Memory B cell (primary cell): ENCODE measurements around the gene ENOX1.

Experiments
- ATAC-seq: fragments of 150-1000 bp; cut with Tn5 transposase; 2 replicates; pipeline ENCODE4 v1.10.0; 2021; ENCODE audit warnings: low read depth, mild to moderate bottlenecking, moderate library complexity
- DNase-seq, 2 donors: peaks; one replicate each; pipeline ENCODE4 v3.0.0; 2022; ENCODE audit warnings: low spot score in 2 of 2
- H3K27ac Mint-ChIP-seq: one replicate; pipeline ENCODE4 v1.8.0; 2022; ENCODE audit warnings: mild to moderate bottlenecking, moderate library complexity, mixed read lengths
- H3K27me3 Mint-ChIP-seq: one replicate; pipeline ENCODE4 v1.8.0; 2022; ENCODE audit warnings: mixed read lengths
- H3K36me3 Mint-ChIP-seq: one replicate; pipeline ENCODE4 v1.8.0; 2022; ENCODE audit warnings: mild to moderate bottlenecking, mixed read lengths
- H3K4me1 Mint-ChIP-seq: one replicate; pipeline ENCODE4 v1.8.0; 2022; ENCODE audit warnings: mixed read lengths
- H3K4me3 Mint-ChIP-seq: one replicate; pipeline ENCODE4 v1.8.0; 2022; ENCODE audit warnings: mild to moderate bottlenecking, moderate library complexity, mixed read lengths
- H3K9me3 Mint-ChIP-seq: one replicate; pipeline ENCODE4 v1.8.0; 2022; ENCODE audit warnings: mixed read lengths

The ENOX1 gene

GRCh38 chr13:43390619-43391018 is 396.2 kb downstream of the ENOX1 start:
- ATAC-seq: no peak
- Mint-ChIP-seq H3K4me3 (no peak overlapping the region), H3K4me1 (no peaks in the 10 kb centered on the region), H3K36me3 (no peaks in the 10 kb centered on the region), H3K27ac (no peak overlapping the region), H3K9me3 (no peaks in the 10 kb centered on the region), H3K27me3 (peaks cover 8% of the 10 kb centered on the region)
- no peak for DNase-seq

- ATAC-seq (no peak), DNase-seq (no peak)
- H3K27ac Mint-ChIP-seq: no peak overlapping the region
- no peaks in the 10 kb centered on the region for H3K36me3 Mint-ChIP-seq
- no peaks in the 10 kb centered on the region for H3K4me1 Mint-ChIP-seq
- H3K9me3 Mint-ChIP-seq: no peaks in the 10 kb centered on the region
- H3K27me3 Mint-ChIP-seq: peaks cover 8% of the 10 kb centered on the region
- H3K4me3 Mint-ChIP-seq: no peak overlapping the region
Observed at GRCh38 chr13:43389983-43390382, 396.8 kb downstream of the ENOX1 start.

GRCh38 chr13:43389573-43389972 is 397.2 kb downstream of the ENOX1 start:
- no peaks in the 10 kb centered on the region for H3K4me1 Mint-ChIP-seq
- ATAC-seq (no peak), DNase-seq (no peak)
- H3K36me3 Mint-ChIP-seq: no peaks in the 10 kb centered on the region
- H3K4me3 Mint-ChIP-seq: no peak overlapping the region
- H3K27me3 Mint-ChIP-seq: peaks cover 8% of the 10 kb centered on the region
- H3K9me3 Mint-ChIP-seq: no peaks in the 10 kb centered on the region
- H3K27ac Mint-ChIP-seq: no peak overlapping the region

- H3K4me3 Mint-ChIP-seq: no peak overlapping the region
- no peak overlapping the region for H3K27ac Mint-ChIP-seq
- ATAC-seq: no peak
- DNase-seq: no peak
- H3K9me3 Mint-ChIP-seq: no peaks in the 10 kb centered on the region
- H3K4me1 Mint-ChIP-seq: no peaks in the 10 kb centered on the region
- H3K27me3 Mint-ChIP-seq: peaks cover 13% of the 10 kb centered on the region
- H3K36me3 Mint-ChIP-seq: no peaks in the 10 kb centered on the region
Observed at GRCh38 chr13:43388282-43389034, 398.3 kb downstream of the ENOX1 start.

- H3K27ac Mint-ChIP-seq: no peak overlapping the region
- ATAC-seq (no peak), DNase-seq (no peak)
- H3K4me1 Mint-ChIP-seq: no peaks in the 10 kb centered on the region
- no peak overlapping the region for H3K4me3 Mint-ChIP-seq
- no peaks in the 10 kb centered on the region for H3K36me3 Mint-ChIP-seq
- H3K27me3 Mint-ChIP-seq: peaks cover 11% of the 10 kb centered on the region
- no peaks in the 10 kb centered on the region for H3K9me3 Mint-ChIP-seq
Observed at GRCh38 chr13:43387880-43388279, 398.9 kb downstream of the ENOX1 start.

GRCh38 chr13:43383498-43384165 is 403.1 kb downstream of the ENOX1 start:
- Mint-ChIP-seq H3K36me3 (peaks cover 1% of the 10 kb centered on the region), H3K9me3 (peaks cover 10% of the 10 kb centered on the region), H3K27ac (no peak overlapping the region), H3K4me3 (no peak overlapping the region), H3K27me3 (peaks cover 13% of the 10 kb centered on the region), H3K4me1 (no peaks in the 10 kb centered on the region)
- DNase-seq (no peak), ATAC-seq (no peak)

GRCh38 chr13:43379738-43380137 is 407.0 kb downstream of the ENOX1 start:
- H3K27ac Mint-ChIP-seq: no peak overlapping the region
- H3K27me3 Mint-ChIP-seq: peaks cover 8% of the 10 kb centered on the region
- H3K4me3 Mint-ChIP-seq: no peak overlapping the region
- H3K9me3 Mint-ChIP-seq: peaks cover 10% of the 10 kb centered on the region
- H3K4me1 Mint-ChIP-seq: no peaks in the 10 kb centered on the region
- peaks cover 1% of the 10 kb centered on the region for H3K36me3 Mint-ChIP-seq
- ATAC-seq (no peak), DNase-seq (no peak)

- Mint-ChIP-seq H3K4me3 (no peak overlapping the region), H3K4me1 (no peaks in the 10 kb centered on the region), H3K9me3 (peaks cover 10% of the 10 kb centered on the region), H3K36me3 (peaks cover 1% of the 10 kb centered on the region), H3K27me3 (peaks cover 8% of the 10 kb centered on the region), H3K27ac (no peak overlapping the region)
- DNase-seq (no peak), ATAC-seq (no peak)
Observed at GRCh38 chr13:43377973-43378372, 408.8 kb downstream of the ENOX1 start.

GRCh38 chr13:43377149-43377548 is 409.6 kb downstream of the ENOX1 start:
- Mint-ChIP-seq H3K27ac (no peak overlapping the region), H3K4me3 (no peak overlapping the region), H3K4me1 (no peaks in the 10 kb centered on the region), H3K36me3 (peaks cover 1% of the 10 kb centered on the region), H3K27me3 (peaks cover 10% of the 10 kb centered on the region), H3K9me3 (peaks cover 10% of the 10 kb centered on the region)
- DNase-seq (no peak), ATAC-seq (no peak)

GRCh38 chr13:43376596-43376995 is 410.2 kb downstream of the ENOX1 start:
- Mint-ChIP-seq H3K27ac (no peak overlapping the region), H3K9me3 (peaks cover 10% of the 10 kb centered on the region), H3K4me1 (no peaks in the 10 kb centered on the region), H3K4me3 (no peak overlapping the region), H3K36me3 (peaks cover 1% of the 10 kb centered on the region), H3K27me3 (peaks cover 10% of the 10 kb centered on the region)
- ATAC-seq (no peak), DNase-seq (no peak)

GRCh38 chr13:43375797-43376465 is 410.8 kb downstream of the ENOX1 start:
- no peak overlapping the region for H3K4me3 Mint-ChIP-seq

GRCh38 chr13:43374621-43375020 is 412.2 kb downstream of the ENOX1 start:
- peaks cover 13% of the 10 kb centered on the region for H3K27me3 Mint-ChIP-seq
- peaks cover 1% of the 10 kb centered on the region for H3K36me3 Mint-ChIP-seq
- H3K27ac Mint-ChIP-seq: no peak overlapping the region
- no peak overlapping the region for H3K4me3 Mint-ChIP-seq
- H3K4me1 Mint-ChIP-seq: no peaks in the 10 kb centered on the region
- peaks cover 8% of the 10 kb centered on the region for H3K9me3 Mint-ChIP-seq
- no peak for DNase-seq
- no peak for ATAC-seq

More at GRCh38 chr13:43375797-43376465, 410.8 kb downstream of the ENOX1 start:
- no peak for ATAC-seq
- Mint-ChIP-seq H3K4me1 (no peaks in the 10 kb centered on the region), H3K36me3 (peaks cover 1% of the 10 kb centered on the region), H3K27ac (no peak overlapping the region), H3K27me3 (peaks cover 10% of the 10 kb centered on the region), H3K9me3 (peaks cover 10% of the 10 kb centered on the region)
- no peak for DNase-seq

- ATAC-seq: no peak
- Mint-ChIP-seq H3K9me3 (no peaks in the 10 kb centered on the region), H3K4me3 (no peak overlapping the region), H3K27me3 (peaks cover 11% of the 10 kb centered on the region), H3K27ac (no peak overlapping the region), H3K4me1 (no peaks in the 10 kb centered on the region), H3K36me3 (no peaks in the 10 kb centered on the region)
- no peak for DNase-seq
Observed at GRCh38 chr13:43373400-43373799, 413.4 kb downstream of the ENOX1 start.

GRCh38 chr13:43370842-43371241 is 415.9 kb downstream of the ENOX1 start:
- H3K27me3 Mint-ChIP-seq: peaks cover 9% of the 10 kb centered on the region
- H3K9me3 Mint-ChIP-seq: no peaks in the 10 kb centered on the region
- peaks cover 2% of the 10 kb centered on the region for H3K4me1 Mint-ChIP-seq
- no peaks in the 10 kb centered on the region for H3K36me3 Mint-ChIP-seq
- DNase-seq (no peak), ATAC-seq (no peak)
- no peak overlapping the region for H3K27ac Mint-ChIP-seq
- H3K4me3 Mint-ChIP-seq: no peak overlapping the region
